T-helper 2 cell treated with Interferon-gamma antibody and Interleukin-4, amounts not matched to agents 100 ng/mL and 5 ng/mL, for 36 hours (primary cell): Measurements from ENCODE around the gene HTR7. TPM values are rescaled to one million over a fixed set of nuclear protein-coding genes. Genes with fewer than 3 reads are reported as not detected.

Experiments
- intact Hi-C: fragments of 100-400 bp; cut with micrococcal nuclease; formaldehyde crosslinking; loops from one replicate; pipeline ENCODE4 v1.15.1; 2023
- total RNA-seq: library from RNA; stranded (reverse); gene quantifications from 2 replicates; pipeline ENCODE4 v1.2.3, GENCODE V29; 2022

HTR7 gene
- total RNA-seq, 1 donor from 2014 or later: 0.05 TPM

DNA sequence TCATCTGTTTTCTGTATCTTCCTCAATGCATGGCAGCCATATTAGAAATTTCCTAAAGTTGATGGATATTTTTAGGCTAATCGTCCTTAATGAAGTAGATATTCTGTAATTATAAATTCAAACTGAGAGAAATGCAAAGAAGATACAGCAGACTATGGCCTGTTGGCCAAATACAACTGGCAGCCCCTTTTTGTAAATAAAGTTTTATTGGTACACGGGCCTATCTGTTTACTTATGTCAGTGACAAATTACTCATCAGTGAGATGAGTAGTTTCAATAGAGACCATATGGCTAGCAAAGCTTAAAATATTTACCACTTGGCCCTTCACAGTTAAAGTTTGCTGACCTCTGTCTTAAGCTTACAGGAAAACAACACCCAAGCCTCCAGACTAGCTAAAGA lies 112.3 kb downstream of the HTR7 start:
- intact Hi-C loops: no loop called here

DNA sequence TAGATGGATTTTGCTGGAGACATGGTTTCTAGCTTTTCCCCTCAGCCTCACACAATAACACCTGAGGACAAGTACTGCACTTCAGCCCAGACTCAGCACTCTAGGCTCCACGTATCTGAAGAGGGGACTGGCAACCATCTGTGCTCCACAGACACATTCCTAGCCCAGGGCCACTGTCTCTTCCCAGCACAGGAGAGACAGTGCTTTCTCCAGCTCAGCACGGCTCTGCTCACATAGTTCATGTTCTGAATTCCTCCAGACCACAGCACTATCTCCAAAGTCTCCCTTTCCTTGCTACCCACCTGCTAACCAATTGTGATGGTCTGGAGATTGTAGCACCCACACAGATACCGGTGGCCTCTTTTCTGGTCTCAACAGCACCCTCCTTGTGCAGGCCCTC lies 114.5 kb downstream of the HTR7 start:
- intact Hi-C loops: no loop called here

GRCh38 chr10:90741926-90742565 lies 115.8 kb downstream of the HTR7 start:
- intact Hi-C loops: no loop called here

DNA sequence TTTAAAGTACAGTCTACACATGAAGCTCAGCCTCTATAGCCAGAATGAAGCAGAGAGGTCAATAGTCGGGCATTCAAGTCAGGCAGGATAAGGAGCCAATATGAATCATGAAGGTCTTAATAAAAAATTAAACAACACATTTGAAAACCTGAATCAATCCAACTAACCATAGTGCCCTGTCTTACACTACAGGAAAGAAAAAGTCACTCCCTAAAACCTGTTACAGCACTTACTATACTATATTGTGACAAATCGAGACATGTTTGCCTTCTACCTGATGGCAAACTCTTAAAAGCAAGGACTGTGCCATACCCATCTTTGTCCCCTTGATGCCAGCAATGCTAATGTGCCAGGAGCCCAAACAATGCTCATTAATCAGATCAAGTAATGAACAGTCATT lies 117.6 kb downstream of the HTR7 start:
- intact Hi-C loops: no loop called here

DNA sequence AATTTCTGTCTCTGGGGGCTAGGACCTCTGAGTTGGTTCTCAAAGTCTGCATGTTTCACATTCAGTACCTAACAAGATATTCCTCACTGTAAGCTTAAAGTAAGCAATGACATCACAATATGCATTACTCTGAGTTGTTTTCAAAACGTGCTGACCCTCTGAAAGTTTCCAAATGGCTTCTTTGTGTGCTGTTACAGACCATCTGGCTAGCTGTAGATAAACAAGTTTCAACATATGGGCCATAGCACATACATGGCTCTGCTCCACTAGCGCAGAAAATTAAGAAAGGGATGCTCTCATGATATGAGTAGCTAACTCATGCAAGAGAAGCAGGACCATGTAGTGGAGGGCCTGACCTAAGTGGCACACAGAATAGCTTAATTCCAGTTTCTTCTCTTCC lies 119.0 kb downstream of the HTR7 start:
- intact Hi-C loops: no loop called here

- intact Hi-C loops: no loop called here
Observed at GRCh38 chr10:90734415-90734814, 123.4 kb downstream of the HTR7 start.

- intact Hi-C loops: no loop called here
Observed at GRCh38 chr10:90732581-90732980, 125.3 kb downstream of the HTR7 start.

GRCh38 chr10:90723416-90724068 lies 134.3 kb downstream of the HTR7 start:
- intact Hi-C loops: no loop called here

DNA sequence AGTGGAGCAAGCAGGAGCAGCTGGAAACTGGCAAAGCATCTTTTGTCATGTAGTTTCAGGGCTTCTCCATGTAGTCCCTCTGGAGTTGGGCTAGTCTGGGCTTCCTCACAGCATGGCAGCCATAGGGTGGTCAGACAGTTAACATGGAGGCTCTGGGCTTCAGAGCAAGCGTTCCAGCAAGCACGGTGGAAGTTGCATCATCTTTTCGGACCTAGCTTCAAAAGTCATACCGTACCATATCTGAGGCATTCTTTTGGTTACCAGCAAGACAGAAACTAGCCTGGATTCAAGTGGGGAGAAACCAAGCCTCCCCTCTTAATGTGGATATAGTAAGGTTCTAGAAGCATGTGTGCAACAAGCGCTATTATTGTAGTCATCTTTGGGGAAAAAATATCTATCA lies 135.0 kb downstream of the HTR7 start:
- intact Hi-C loops: no loop called here

DNA sequence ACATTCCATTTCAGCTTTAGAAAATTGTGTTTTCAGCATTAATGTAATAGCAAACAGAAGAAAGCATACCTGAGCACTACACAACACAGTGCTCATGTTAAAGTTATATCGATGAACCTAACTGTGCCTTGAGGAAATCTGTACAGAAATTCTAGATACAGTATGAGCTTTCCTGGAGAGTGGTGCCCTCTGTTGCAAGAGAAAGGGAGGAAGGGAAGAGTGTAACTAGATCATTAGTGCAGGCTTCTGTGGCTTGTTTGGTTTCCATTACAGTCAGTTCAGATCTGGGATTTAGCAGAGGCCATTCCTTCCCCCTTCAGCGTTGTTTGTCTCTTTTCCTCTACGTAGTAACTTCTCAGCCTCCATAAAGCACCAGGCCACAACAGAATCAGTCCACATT lies 139.7 kb downstream of the HTR7 start:
- intact Hi-C loops: no loop called here

DNA sequence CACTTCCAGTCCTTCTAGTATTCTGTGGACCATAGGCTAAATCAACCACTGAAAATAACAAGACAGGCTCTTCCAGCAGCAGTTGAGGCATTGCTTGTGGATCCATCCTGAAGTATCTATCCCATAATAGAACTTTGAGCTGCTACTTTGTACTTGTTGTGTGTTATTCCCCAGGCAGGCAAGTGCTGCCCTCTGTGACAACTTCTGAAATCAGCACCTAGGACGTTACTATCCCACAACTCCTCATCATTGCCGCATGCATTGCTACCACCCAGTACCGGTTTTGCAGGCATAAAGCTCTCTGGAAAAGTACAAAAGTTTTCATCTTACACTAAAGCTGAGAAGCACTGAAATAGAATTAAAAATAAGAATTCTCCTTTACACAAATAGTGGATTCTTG lies 145.3 kb downstream of the HTR7 start:
- intact Hi-C loops: no loop called here

DNA sequence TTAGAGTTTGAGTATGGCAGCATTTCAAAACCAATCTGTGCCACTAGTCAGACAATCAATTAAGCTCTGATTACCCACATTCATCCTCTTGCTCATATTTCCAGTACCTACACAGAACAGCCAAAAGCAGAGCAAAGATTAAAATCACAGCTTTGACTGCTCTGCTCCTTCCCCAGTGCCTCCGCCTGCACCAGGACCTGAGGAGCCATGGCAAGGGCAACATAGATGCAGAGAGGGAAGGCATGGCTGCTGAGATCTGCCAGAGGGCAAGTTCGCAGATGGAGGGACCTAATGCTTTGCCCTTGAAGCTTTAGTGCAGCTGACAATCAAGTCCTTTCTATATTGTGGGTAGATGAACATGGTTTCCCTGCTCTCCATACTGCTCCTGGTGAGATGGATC lies 148.1 kb downstream of the HTR7 start:
- intact Hi-C loops: no loop called here

- intact Hi-C loops: no loop called here
Observed at GRCh38 chr10:90707657-90708056, 150.2 kb downstream of the HTR7 start.

- intact Hi-C loops: no loop called here
Observed at GRCh38 chr10:90701428-90701827, 156.4 kb downstream of the HTR7 start.

DNA sequence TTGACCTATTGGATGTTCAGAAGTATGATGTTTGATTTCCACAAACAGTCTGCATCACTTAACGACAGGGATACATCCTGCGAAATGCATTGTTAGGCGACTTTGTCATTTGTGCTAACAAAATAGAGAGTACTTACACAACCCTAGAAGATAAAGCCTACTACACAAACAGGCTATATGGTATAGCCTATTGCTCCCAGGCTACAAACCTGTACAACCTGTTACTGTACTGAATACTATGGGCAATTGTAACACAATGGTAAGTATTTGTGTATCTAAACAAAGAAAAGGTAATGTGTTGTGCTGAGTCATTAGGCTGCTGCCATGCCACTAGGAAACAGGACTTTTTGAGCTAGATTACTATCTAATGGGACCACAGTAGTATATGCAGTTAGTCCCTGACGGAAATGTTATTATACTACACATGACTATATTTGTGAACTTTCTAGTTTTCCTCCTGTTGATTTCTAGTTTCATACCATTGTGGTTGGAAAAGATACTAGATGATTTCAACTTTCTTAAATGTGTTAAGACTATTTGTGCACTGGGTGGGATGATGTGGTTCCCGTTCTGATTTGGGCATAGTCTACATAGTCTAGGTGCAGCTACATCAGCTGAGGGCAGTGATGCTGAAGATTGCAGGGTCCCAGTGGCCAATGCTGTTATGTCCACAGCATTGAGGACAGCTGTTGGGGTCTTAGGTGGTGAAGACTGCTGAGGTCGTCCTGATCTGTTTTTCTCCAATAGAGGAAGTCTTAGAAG lies 161.7 kb downstream of the HTR7 start:
- intact Hi-C loops: no loop called here

Other genes starting within 250 kb of the HTR7 start
- 55.2 and 57.7 TPM in 2 replicates for gene RPP30, start 13.9 kb upstream of the HTR7 start, total RNA-seq
- gene ANKRD1, start 63.0 kb upstream of the HTR7 start, total RNA-seq: not detected in 2 replicates